ENCODE measurements around the gene TUT7. TPM values are rescaled to one million over a fixed set of nuclear protein-coding genes. Genes with fewer than 3 reads are reported as not detected.

TUT7 gene
- total RNA-seq, 1 donor, result 89.8 TPM

GRCh38 chr9:86354818-86355309 is 654 bp upstream of the TUT7 start:
- Histone ChIP-seq H3K27me3 (ENCODE audit: insufficient read depth, low read length) (no peaks in the 10 kb centered on the region), H3K4me1 (ENCODE audit: insufficient read depth, low read length) (peaks cover 58% of the 10 kb centered on the region), H3K4me3 (ENCODE audit: low read length) (peak overlapping the region; percentile 99), H3K9me3 (ENCODE audit: low read depth, low read length) (no peaks in the 10 kb centered on the region)

- H3K4me1 ChIP-seq (ENCODE audit: insufficient read depth, low read length), result peaks cover 56% of the 10 kb centered on the region
These were observed 577 bp downstream of the TUT7 start for GRCh38 chr9:86353655-86354010.

GRCh38 chr9:86352440-86353077 is 1.7 kb downstream of the TUT7 start:
- H3K4me1 ChIP-seq (ENCODE audit: insufficient read depth, low read length), result peaks cover 59% of the 10 kb centered on the region

More at GRCh38 chr9:86353655-86354010, 577 bp downstream of the TUT7 start:
- Histone ChIP-seq H3K9me3 (ENCODE audit: low read depth, low read length) (no peaks in the 10 kb centered on the region), H3K4me3 (ENCODE audit: low read length) (peak overlapping the region; percentile 99), H3K27me3 (ENCODE audit: insufficient read depth, low read length) (no peaks in the 10 kb centered on the region)

GRCh38 chr9:86351880-86352279 is 2.3 kb downstream of the TUT7 start:
- H3K27me3 ChIP-seq (ENCODE audit: insufficient read depth, low read length), result no peaks in the 10 kb centered on the region
- no peaks in the 10 kb centered on the region for H3K9me3 ChIP-seq (ENCODE audit: low read depth, low read length)
- peaks cover 62% of the 10 kb centered on the region for H3K4me1 ChIP-seq (ENCODE audit: insufficient read depth, low read length)
- H3K4me3 ChIP-seq (ENCODE audit: low read length), result peak overlapping the region; percentile 99

More at GRCh38 chr9:86352440-86353077, 1.7 kb downstream of the TUT7 start:
- Histone ChIP-seq H3K27me3 (ENCODE audit: insufficient read depth, low read length) (no peaks in the 10 kb centered on the region), H3K4me3 (ENCODE audit: low read length) (peak overlapping the region; percentile 99), H3K9me3 (ENCODE audit: low read depth, low read length) (no peaks in the 10 kb centered on the region)

- Histone ChIP-seq H3K4me1 (ENCODE audit: insufficient read depth, low read length) (peaks cover 63% of the 10 kb centered on the region), H3K27me3 (ENCODE audit: insufficient read depth, low read length) (no peaks in the 10 kb centered on the region), H3K9me3 (ENCODE audit: low read depth, low read length) (no peaks in the 10 kb centered on the region), H3K4me3 (ENCODE audit: low read length) (peak overlapping the region; percentile 99)
These were observed 4.0 kb downstream of the TUT7 start for GRCh38 chr9:86350006-86350760.

- H3K27me3 ChIP-seq (ENCODE audit: insufficient read depth, low read length), result no peaks in the 10 kb centered on the region
- no peak overlapping the region for H3K4me3 ChIP-seq (ENCODE audit: low read length)
- H3K4me1 ChIP-seq (ENCODE audit: insufficient read depth, low read length), result peaks cover 58% of the 10 kb centered on the region
- H3K9me3 ChIP-seq (ENCODE audit: low read depth, low read length), result no peaks in the 10 kb centered on the region
These were observed 4.9 kb downstream of the TUT7 start for GRCh38 chr9:86349271-86349670.

GRCh38 chr9:86347991-86348390 is 6.2 kb downstream of the TUT7 start:
- Histone ChIP-seq H3K27me3 (ENCODE audit: insufficient read depth, low read length) (no peaks in the 10 kb centered on the region), H3K4me1 (ENCODE audit: insufficient read depth, low read length) (peaks cover 57% of the 10 kb centered on the region), H3K9me3 (ENCODE audit: low read depth, low read length) (no peaks in the 10 kb centered on the region), H3K4me3 (ENCODE audit: low read length) (no peak overlapping the region)

GRCh38 chr9:86344818-86345217 is 9.4 kb downstream of the TUT7 start:
- H3K4me3 ChIP-seq (ENCODE audit: low read length), result no peak overlapping the region
- H3K9me3 ChIP-seq (ENCODE audit: low read depth, low read length), result no peaks in the 10 kb centered on the region
- H3K27me3 ChIP-seq (ENCODE audit: insufficient read depth, low read length), result no peaks in the 10 kb centered on the region
- H3K4me1 ChIP-seq (ENCODE audit: insufficient read depth, low read length), result peaks cover 33% of the 10 kb centered on the region

GRCh38 chr9:86342269-86342668 is 11.9 kb downstream of the TUT7 start:
- no peaks in the 10 kb centered on the region for H3K27me3 ChIP-seq (ENCODE audit: insufficient read depth, low read length)
- H3K4me1 ChIP-seq (ENCODE audit: insufficient read depth, low read length), result peaks cover 31% of the 10 kb centered on the region
- no peaks in the 10 kb centered on the region for H3K9me3 ChIP-seq (ENCODE audit: low read depth, low read length)
- no peak overlapping the region for H3K4me3 ChIP-seq (ENCODE audit: low read length)

- peaks cover 31% of the 10 kb centered on the region for H3K4me1 ChIP-seq (ENCODE audit: insufficient read depth, low read length)
- no peak overlapping the region for H3K4me3 ChIP-seq (ENCODE audit: low read length)
These were observed 13.2 kb downstream of the TUT7 start for GRCh38 chr9:86341007-86341491.

GRCh38 chr9:86340356-86341006 is 13.7 kb downstream of the TUT7 start:
- Histone ChIP-seq H3K9me3 (ENCODE audit: low read depth, low read length) (no peaks in the 10 kb centered on the region), H3K4me1 (ENCODE audit: insufficient read depth, low read length) (peaks cover 31% of the 10 kb centered on the region), H3K4me3 (ENCODE audit: low read length) (no peak overlapping the region), H3K27me3 (ENCODE audit: insufficient read depth, low read length) (no peaks in the 10 kb centered on the region)

More at GRCh38 chr9:86341007-86341491, 13.2 kb downstream of the TUT7 start:
- no peaks in the 10 kb centered on the region for H3K27me3 ChIP-seq (ENCODE audit: insufficient read depth, low read length)
- H3K9me3 ChIP-seq (ENCODE audit: low read depth, low read length), result no peaks in the 10 kb centered on the region

GRCh38 chr9:86337469-86338108 is 16.6 kb downstream of the TUT7 start:
- Histone ChIP-seq H3K27me3 (ENCODE audit: insufficient read depth, low read length) (no peaks in the 10 kb centered on the region), H3K4me1 (ENCODE audit: insufficient read depth, low read length) (peaks cover 31% of the 10 kb centered on the region), H3K9me3 (ENCODE audit: low read depth, low read length) (no peaks in the 10 kb centered on the region), H3K4me3 (ENCODE audit: low read length) (no peak overlapping the region)

GRCh38 chr9:86336058-86336457 is 18.2 kb downstream of the TUT7 start:
- H3K4me3 ChIP-seq (ENCODE audit: low read length), result no peak overlapping the region
- H3K9me3 ChIP-seq (ENCODE audit: low read depth, low read length), result no peaks in the 10 kb centered on the region
- H3K4me1 ChIP-seq (ENCODE audit: insufficient read depth, low read length), result peaks cover 24% of the 10 kb centered on the region
- H3K27me3 ChIP-seq (ENCODE audit: insufficient read depth, low read length), result no peaks in the 10 kb centered on the region

GRCh38 chr9:86333651-86334050 is 20.6 kb downstream of the TUT7 start:
- no peaks in the 10 kb centered on the region for H3K9me3 ChIP-seq (ENCODE audit: low read depth, low read length)
- no peaks in the 10 kb centered on the region for H3K27me3 ChIP-seq (ENCODE audit: insufficient read depth, low read length)
- peaks cover 15% of the 10 kb centered on the region for H3K4me1 ChIP-seq (ENCODE audit: insufficient read depth, low read length)
- H3K4me3 ChIP-seq (ENCODE audit: low read length), result no peak overlapping the region

- no peaks in the 10 kb centered on the region for H3K9me3 ChIP-seq (ENCODE audit: low read depth, low read length)
- H3K4me1 ChIP-seq (ENCODE audit: insufficient read depth, low read length), result no peaks in the 10 kb centered on the region
- no peaks in the 10 kb centered on the region for H3K27me3 ChIP-seq (ENCODE audit: insufficient read depth, low read length)
- no peak overlapping the region for H3K4me3 ChIP-seq (ENCODE audit: low read length)
These were observed 24.0 kb downstream of the TUT7 start for GRCh38 chr9:86330186-86330585.
